GDM1 (cell line): ENCODE results near the gene C7.

Experiments used
- DNase-seq: peaks from one replicate; lab custom pipeline; 2025; lab: John Stamatoyannopoulos, UW

Gene C7

GRCh38 chr5:40916226-40916625 lies 6.9 kb downstream of the C7 start:
- no peak for DNase-seq

- DNase-seq: no peak
Observed at GRCh38 chr5:40928886-40929448, 19.7 kb downstream of the C7 start.

- DNase-seq: no peak
Observed at GRCh38 chr5:40932766-40933165, 23.5 kb downstream of the C7 start.

GRCh38 chr5:40937075-40937474 lies 27.8 kb downstream of the C7 start:
- no peak for DNase-seq

GRCh38 chr5:40939753-40940152 lies 30.5 kb downstream of the C7 start:
- DNase-seq: no peak

- DNase-seq: no peak
Observed at GRCh38 chr5:40945111-40945510, 35.8 kb downstream of the C7 start.

GRCh38 chr5:40955313-40955712 lies 46.0 kb downstream of the C7 start:
- DNase-seq: no peak

GRCh38 chr5:40957048-40957447 lies 47.8 kb downstream of the C7 start:
- no peak for DNase-seq

- DNase-seq: no peak
Observed at GRCh38 chr5:40958811-40959210, 49.5 kb downstream of the C7 start.

- no peak for DNase-seq
Observed at GRCh38 chr5:40960037-40960436, 50.7 kb downstream of the C7 start.

GRCh38 chr5:40962207-40962955 lies 53.1 kb downstream of the C7 start:
- DNase-seq: no peak

- no peak for DNase-seq
Observed at GRCh38 chr5:40972434-40972833, 63.1 kb downstream of the C7 start.

GRCh38 chr5:40973364-40974004 lies 64.2 kb downstream of the C7 start:
- DNase-seq: no peak

- no peak for DNase-seq
Observed at GRCh38 chr5:40976041-40976440, 66.7 kb downstream of the C7 start.

GRCh38 chr5:40976836-40977235 lies 67.5 kb downstream of the C7 start:
- no peak for DNase-seq

GRCh38 chr5:40981420-40981819 lies 72.1 kb downstream of the C7 start:
- DNase-seq: no peak

- no peak for DNase-seq
Observed at GRCh38 chr5:40983781-40984180, 74.5 kb downstream of the C7 start.

- DNase-seq: no peak
Observed at GRCh38 chr5:40984884-40985283, 75.6 kb downstream of the C7 start.

GRCh38 chr5:40985501-40985900 lies 76.2 kb downstream of the C7 start:
- DNase-seq: no peak

- no peak for DNase-seq
Observed at GRCh38 chr5:40986666-40987065, 77.4 kb downstream of the C7 start.

GRCh38 chr5:40987349-40987748 lies 78.1 kb downstream of the C7 start:
- no peak for DNase-seq

- DNase-seq: no peak
Observed at GRCh38 chr5:40988746-40989510, 79.6 kb downstream of the C7 start.
